Sigmoid colon (tissue), 4 donors: ENCODE measurements around the gene SAP30BP.

Experiments
- CTCF ChIP-seq, 4 experiments: fragments of 450-650 bp in 3 of 4; fragments of 200-600 bp in 1 of 4; IDR thresholded peaks; one replicate each; pipeline ENCODE4 v1.5.1; 2016 to 2019; ENCODE audit warnings: antibody characterized with exemption in 4 of 4, mild to moderate bottlenecking in 3 of 4, moderate library complexity in 2 of 4
- POLR2A ChIP-seq, 2 donors: fragments of 450-650 bp; IDR thresholded peaks; one replicate each; pipeline ENCODE4 v1.6.1; 2016; ENCODE audit warnings: antibody characterized with exemption in 2 of 2, mild to moderate bottlenecking in 2 of 2, moderate library complexity in 2 of 2
- POLR2AphosphoS5 ChIP-seq, 4 donors: sonication (generic); formaldehyde crosslinking; IDR thresholded peaks; one replicate each; pipeline ENCODE4 v1.6.1; 2017; ENCODE audit warnings: antibody characterized with exemption in 4 of 4

GRCh38 chr17:75643643-75644017 lies 23.5 kb upstream of the SAP30BP start:
- TF ChIP-seq CTCF (IDR thresholded peaks at IDR 0.05): no peak
- TF ChIP-seq POLR2A (IDR thresholded peaks at IDR 0.05): no peak
- TF ChIP-seq POLR2AphosphoS5 (IDR thresholded peaks at IDR 0.05): no peak
